ENCODE measurements around the gene KASH5.

The KASH5 gene

GRCh38 chr19:49387936-49388372, at the start of gene KASH5:
Gene KASH5, plus strand, starts transcription at chr19:49388249. Its CDS starts 2,635 bp downstream, at chr19:49390884.
- peak; percentile 69 to 91 for DNase-seq (ENCODE audit: low read depth in 2 of 2)

- no peak for DNase-seq (ENCODE audit: low read depth in 2 of 2)
Measured at GRCh38 chr19:49338691-49339300, 49.3 kb upstream of the KASH5 start.

- DNase-seq (ENCODE audit: low read depth in 2 of 2) = no peak
Measured at GRCh38 chr19:49339301-49340068, 48.6 kb upstream of the KASH5 start.

- DNase-seq (ENCODE audit: low read depth in 2 of 2) = no peak
Measured at GRCh38 chr19:49340069-49340864, 47.8 kb upstream of the KASH5 start.

GRCh38 chr19:49340865-49341718, 47.0 kb upstream of the KASH5 start:
- DNase-seq (ENCODE audit: low read depth in 2 of 2) = no peak

GRCh38 chr19:49342291-49342721, 45.7 kb upstream of the KASH5 start:
- DNase-seq (ENCODE audit: low read depth in 2 of 2) = no peak

GRCh38 chr19:49343123-49343522, 44.9 kb upstream of the KASH5 start:
- DNase-seq (ENCODE audit: low read depth in 2 of 2) = no peak

- no peak for DNase-seq (ENCODE audit: low read depth in 2 of 2)
Measured at GRCh38 chr19:49344505-49345423, 43.3 kb upstream of the KASH5 start.

GRCh38 chr19:49347191-49347590, 40.9 kb upstream of the KASH5 start:
- no peak for DNase-seq (ENCODE audit: low read depth in 2 of 2)

- DNase-seq (ENCODE audit: low read depth in 2 of 2) = no peak
Measured at GRCh38 chr19:49347835-49348234, 40.2 kb upstream of the KASH5 start.

GRCh38 chr19:49348305-49349189, 39.5 kb upstream of the KASH5 start:
- DNase-seq (ENCODE audit: low read depth in 2 of 2) = no peak

GRCh38 chr19:49349567-49349966, 38.5 kb upstream of the KASH5 start:
- no peak for DNase-seq (ENCODE audit: low read depth in 2 of 2)

GRCh38 chr19:49355909-49356353, 32.1 kb upstream of the KASH5 start:
- DNase-seq (ENCODE audit: low read depth in 2 of 2) = no peak

GRCh38 chr19:49356382-49356781, 31.7 kb upstream of the KASH5 start:
- DNase-seq (ENCODE audit: low read depth in 2 of 2) = no peak

GRCh38 chr19:49357186-49357585, 30.9 kb upstream of the KASH5 start:
- no peak for DNase-seq (ENCODE audit: low read depth in 2 of 2)

GRCh38 chr19:49359851-49360820, 27.9 kb upstream of the KASH5 start:
- DNase-seq (ENCODE audit: low read depth in 2 of 2) = no peak

- DNase-seq (ENCODE audit: low read depth in 2 of 2) = no peak
Measured at GRCh38 chr19:49361438-49362047, 26.5 kb upstream of the KASH5 start.
